ENCODE results near the gene NUDT16L1. TPM values are rescaled to one million over a fixed set of nuclear protein-coding genes. Genes with fewer than 3 reads are reported as not detected.

NUDT16L1 gene
- total and polyA plus RNA-seq, 2 of the 13 experiments (the other 11 are each of a cell fraction or from before 2014, with no cell fraction given) = 28.0 to 40.5 TPM

DNA sequence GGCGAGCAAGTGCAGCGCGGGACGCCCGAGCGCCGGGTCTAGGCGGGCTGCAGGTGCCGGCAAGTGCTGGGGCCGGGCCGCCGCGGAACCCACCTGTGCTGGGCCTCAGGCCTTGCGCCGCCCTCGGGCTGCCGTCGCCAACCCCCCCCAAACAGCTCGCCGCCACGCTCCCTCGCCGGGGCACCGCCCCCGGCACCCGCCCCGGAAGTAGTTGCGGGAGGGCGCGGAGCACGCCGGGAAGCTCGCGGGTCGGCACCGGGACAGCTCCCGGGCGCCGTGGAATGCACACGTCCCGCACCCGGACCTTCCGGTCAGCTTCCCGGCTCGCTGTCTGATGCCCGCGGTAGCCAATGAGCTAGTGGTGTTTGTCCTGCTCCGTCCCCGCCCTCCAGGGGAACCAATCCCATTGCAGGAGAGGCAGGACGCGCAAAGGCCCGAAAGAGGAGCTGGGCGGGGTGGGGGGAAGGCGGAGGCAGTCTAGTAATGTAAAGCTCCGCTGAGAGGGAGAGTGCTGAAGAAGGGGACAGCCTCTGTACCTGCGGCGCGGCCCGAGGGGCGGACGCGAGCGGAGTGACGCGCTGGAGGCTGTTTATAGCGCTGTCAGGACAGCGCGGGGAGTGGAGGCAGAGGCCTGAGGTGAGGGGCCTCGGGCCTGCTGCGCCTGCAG is 40.8 kb downstream of the NUDT16L1 start, which contains the start of the genes ANKS3 and DNAAF8 (continued):
- TF ChIP-seq, protein P1, sequence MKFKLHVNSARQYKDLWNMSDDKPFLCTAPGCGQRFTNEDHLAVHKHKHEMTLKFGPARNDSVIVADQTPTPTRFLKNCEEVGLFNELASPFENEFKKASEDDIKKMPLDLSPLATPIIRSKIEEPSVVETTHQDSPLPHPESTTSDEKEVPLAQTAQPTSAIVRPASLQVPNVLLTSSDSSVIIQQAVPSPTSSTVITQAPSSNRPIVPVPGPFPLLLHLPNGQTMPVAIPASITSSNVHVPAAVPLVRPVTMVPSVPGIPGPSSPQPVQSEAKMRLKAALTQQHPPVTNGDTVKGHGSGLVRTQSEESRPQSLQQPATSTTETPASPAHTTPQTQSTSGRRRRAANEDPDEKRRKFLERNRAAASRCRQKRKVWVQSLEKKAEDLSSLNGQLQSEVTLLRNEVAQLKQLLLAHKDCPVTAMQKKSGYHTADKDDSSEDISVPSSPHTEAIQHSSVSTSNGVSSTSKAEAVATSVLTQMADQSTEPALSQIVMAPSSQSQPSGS (CRISPR knock-in tag; IDR thresholded peaks at IDR 0.05) = no peak
- TF ChIP-seq, protein P2, sequence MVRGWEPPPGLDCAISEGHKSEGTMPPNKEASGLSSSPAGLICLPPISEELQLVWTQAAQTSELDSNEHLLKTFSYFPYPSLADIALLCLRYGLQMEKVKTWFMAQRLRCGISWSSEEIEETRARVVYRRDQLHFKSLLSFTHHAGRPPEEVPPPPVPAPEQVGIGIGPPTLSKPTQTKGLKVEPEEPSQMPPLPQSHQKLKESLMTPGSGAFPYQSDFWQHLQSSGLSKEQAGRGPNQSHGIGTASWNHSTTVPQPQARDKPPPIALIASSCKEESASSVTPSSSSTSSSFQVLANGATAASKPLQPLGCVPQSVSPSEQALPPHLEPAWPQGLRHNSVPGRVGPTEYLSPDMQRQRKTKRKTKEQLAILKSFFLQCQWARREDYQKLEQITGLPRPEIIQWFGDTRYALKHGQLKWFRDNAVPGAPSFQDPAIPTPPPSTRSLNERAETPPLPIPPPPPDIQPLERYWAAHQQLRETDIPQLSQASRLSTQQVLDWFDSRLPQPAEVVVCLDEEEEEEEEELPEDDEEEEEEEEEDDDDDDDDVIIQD (CRISPR knock-in tag; IDR thresholded peaks at IDR 0.05; ENCODE audit: low read depth) = no peak
- TF ChIP-seq POLR2A (IDR thresholded peaks at IDR 0.05; ENCODE audit: insufficient read depth in 1 of 2, low read depth in 2 of 2, low read length in 2 of 2) = peak; percentile 46 to 68
- TF ChIP-seq ZNF724P (CRISPR knock-in tag; IDR thresholded peaks at IDR 0.05; ENCODE audit: borderline replicate concordance) = 0 out of 2 replicates have a peak, but pooled peaks have one; percentile 54
- TF ChIP-seq PHF21A (CRISPR knock-in tag; IDR thresholded peaks at IDR 0.05) = 0 out of 2 replicates have a peak, but pooled peaks have one; percentile 84
- TF ChIP-seq, protein P3, sequence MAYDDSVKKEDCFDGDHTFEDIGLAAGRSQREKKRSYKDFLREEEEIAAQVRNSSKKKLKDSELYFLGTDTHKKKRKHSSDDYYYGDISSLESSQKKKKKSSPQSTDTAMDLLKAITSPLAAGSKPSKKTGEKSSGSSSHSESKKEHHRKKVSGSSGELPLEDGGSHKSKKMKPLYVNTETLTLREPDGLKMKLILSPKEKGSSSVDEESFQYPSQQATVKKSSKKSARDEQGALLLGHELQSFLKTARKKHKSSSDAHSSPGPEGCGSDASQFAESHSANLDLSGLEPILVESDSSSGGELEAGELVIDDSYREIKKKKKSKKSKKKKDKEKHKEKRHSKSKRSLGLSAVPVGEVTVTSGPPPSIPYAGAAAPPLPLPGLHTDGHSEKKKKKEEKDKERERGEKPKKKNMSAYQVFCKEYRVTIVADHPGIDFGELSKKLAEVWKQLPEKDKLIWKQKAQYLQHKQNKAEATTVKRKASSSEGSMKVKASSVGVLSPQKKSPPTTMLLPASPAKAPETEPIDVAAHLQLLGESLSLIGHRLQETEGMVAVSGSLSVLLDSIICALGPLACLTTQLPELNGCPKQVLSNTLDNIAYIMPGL (CRISPR knock-in tag; IDR thresholded peaks at IDR 0.05; ENCODE audit: borderline replicate concordance in 1 of 2, low read depth in 1 of 2) = peak; percentile 51 to 58; a peak in 1 of 4 replicates
- no peak; the same call in 1 of the 2 replicates for TF ChIP-seq ZNF317 (CRISPR knock-in tag; IDR thresholded peaks at IDR 0.05)
- TF ChIP-seq NFIC (IDR thresholded peaks at IDR 0.05; ENCODE audit: low read length) = no peak
- no peak for TF ChIP-seq ZNF432 (CRISPR knock-in tag; IDR thresholded peaks at IDR 0.05; ENCODE audit: borderline replicate concordance)
- TF ChIP-seq MAF1 (CRISPR knock-in tag; IDR thresholded peaks at IDR 0.05; ENCODE audit: borderline replicate concordance) = no peak; the same call in 1 of the 2 replicates
- TF ChIP-seq NR2C2 (CRISPR knock-in tag; IDR thresholded peaks at IDR 0.05; ENCODE audit: borderline replicate concordance) = peak; percentile 100
- TF ChIP-seq TOPORS (CRISPR knock-in tag; IDR thresholded peaks at IDR 0.05) = peak; percentile 74; the same call in 1 of the 2 replicates
- peak; percentile 61; the same call in 1 of the 2 replicates for TF ChIP-seq ZNF558 (CRISPR knock-in tag; IDR thresholded peaks at IDR 0.05; ENCODE audit: borderline replicate concordance)
- no peak for TF ChIP-seq IRX3 (CRISPR knock-in tag; IDR thresholded peaks at IDR 0.05; ENCODE audit: borderline replicate concordance, low read depth)
- TF ChIP-seq ETV6 (CRISPR knock-in tag; conservative IDR thresholded peaks at IDR 0.05) = peak; percentile 80; the same call in 1 of the 2 replicates
- TF ChIP-seq HHEX (CRISPR knock-in tag; IDR thresholded peaks at IDR 0.05) = no peak
- no peak for TF ChIP-seq NFIB (CRISPR knock-in tag; IDR thresholded peaks at IDR 0.05; ENCODE audit: borderline replicate concordance)
- TF ChIP-seq, protein P4, sequence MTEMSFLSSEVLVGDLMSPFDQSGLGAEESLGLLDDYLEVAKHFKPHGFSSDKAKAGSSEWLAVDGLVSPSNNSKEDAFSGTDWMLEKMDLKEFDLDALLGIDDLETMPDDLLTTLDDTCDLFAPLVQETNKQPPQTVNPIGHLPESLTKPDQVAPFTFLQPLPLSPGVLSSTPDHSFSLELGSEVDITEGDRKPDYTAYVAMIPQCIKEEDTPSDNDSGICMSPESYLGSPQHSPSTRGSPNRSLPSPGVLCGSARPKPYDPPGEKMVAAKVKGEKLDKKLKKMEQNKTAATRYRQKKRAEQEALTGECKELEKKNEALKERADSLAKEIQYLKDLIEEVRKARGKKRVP (CRISPR knock-in tag; IDR thresholded peaks at IDR 0.05) = peak in 1 of 2 experiments; percentile 52; a peak in 2 of 4 replicates
- TF ChIP-seq, protein P5, sequence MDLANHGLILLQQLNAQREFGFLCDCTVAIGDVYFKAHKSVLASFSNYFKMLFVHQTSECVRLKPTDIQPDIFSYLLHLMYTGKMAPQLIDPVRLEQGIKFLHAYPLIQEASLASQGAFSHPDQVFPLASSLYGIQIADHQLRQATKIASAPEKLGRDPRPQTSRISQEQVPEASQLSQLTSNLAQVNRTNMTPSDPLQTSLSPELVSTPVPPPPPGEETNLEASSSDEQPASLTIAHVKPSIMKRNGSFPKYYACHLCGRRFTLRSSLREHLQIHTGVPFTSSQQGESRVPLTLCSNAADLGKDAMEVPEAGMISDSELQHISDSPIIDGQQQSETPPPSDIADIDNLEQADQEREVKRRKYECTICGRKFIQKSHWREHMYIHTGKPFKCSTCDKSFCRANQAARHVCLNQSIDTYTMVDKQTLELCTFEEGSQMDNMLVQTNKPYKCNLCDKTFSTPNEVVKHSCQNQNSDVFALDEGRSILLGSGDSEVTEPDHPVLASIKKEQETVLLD (CRISPR knock-in tag; IDR thresholded peaks at IDR 0.05; ENCODE audit: low read depth) = peak; percentile 100
- no peak for TF ChIP-seq NR2F1 (CRISPR knock-in tag; IDR thresholded peaks at IDR 0.05)
- TF ChIP-seq ZNF224 (CRISPR knock-in tag; IDR thresholded peaks at IDR 0.05) = no peak
- peak; percentile 77 for TF ChIP-seq ZNF777 (CRISPR knock-in tag; IDR thresholded peaks at IDR 0.05)
- peak; percentile 99 for TF ChIP-seq HDAC1 (CRISPR knock-in tag; IDR thresholded peaks at IDR 0.05)

All from HepG2 (cell line).